ENCODE data around the gene CERS2.
"Not testable (repeated sequence)": the region's sequence is repeated elsewhere in the genome, so short reads cannot be mapped to it uniquely, and the experiment has no call there.

CERS2 gene

DNA sequence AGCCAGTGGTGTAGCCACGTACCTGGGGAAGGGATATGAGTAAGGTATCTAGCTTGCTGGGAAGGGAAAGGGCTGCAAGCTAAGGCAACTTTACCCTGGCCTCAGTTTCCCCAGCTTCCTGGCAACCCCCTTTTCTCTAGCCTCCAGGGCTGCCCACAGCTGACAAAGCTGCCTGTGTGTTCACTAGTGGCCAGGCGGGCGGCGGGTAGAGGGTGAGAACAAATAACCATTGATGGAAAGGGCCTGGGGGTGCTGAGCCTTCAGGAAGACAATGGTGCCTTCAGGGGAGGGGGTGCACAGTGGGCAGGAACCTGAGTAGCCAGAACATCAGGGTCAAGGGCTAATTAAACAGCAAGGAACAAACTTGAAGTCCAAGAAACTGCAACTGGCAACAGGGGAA is 6.1 kb downstream of the CERS2 start:
- no peak for DNase-seq

DNA sequence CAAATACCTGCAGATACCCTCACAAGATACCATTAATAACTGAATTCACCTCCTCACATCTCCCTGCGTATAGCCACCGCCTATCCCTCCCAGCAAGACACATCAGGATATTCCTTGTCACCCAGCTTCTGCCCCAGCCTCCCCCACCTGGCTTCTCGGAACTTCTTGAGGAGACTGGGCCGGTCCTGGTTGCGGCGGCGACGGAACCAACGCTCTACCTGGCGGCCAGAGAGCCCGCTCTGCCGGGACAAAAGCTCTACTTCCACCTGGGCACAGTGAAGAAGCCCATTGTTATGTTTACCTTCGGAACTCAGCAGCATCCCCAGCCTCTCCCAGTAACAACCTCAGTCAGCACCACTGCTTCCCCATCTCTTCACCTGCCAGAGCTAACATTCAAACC is 6.7 kb downstream of the CERS2 start:
- DNase-seq = no peak

DNA sequence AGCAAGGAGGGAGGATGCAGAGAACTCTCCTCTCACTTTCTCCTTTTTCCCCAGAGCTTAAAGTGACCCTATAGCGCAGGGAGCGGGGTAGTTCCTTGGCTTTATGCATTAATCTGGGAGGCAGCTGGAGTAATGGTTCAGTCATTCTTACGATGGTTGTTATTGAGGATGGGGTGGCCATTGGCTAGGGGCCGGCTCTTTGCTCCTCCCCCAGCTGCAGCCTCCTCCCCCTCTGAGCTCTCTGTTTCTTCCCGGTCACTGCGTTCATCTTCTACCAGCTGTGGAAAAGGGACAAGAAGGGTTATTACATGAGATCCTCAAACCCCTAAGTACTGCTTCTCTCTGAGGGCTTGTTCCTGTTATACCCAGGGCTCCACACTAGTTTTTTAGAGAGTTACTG is 8.6 kb downstream of the CERS2 start:
- DNase-seq = no peak

DNA sequence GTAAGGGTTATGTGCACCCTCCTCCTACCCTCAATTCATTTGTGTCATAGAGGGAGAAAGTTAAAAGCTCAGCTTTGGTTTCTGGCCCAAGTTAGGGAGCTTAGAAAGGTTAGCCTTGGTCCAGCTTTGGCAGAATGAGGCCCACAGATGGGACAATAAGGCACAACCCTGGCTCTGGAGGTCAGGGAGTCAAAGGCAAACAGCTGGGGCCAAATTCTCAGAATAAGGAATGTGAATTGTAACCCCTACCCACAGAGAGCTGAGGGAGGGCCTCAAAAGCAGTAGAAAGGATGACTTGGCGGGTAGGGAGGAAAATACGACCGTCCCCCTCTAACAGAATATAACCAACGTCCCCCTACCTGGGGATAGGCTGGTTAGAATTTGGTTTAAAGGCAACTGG is 9.0 kb downstream of the CERS2 start:
- DNase-seq = no peak

DNA sequence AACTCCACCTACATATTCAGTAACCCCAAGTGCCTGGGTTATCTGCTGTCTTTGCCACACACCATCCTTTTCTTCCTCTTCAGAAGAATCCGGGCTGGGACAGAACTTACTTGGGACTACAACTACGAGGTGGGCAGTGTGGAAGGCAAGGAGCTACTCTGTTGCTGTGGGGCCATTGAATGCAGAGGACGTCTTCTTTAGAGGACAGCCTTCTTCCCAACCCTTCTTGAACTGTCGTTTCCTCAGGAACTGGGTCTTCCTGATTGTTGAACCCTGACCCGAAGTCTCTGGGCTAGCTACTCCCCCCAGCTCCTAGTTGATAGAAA is 10.5 kb downstream of the CERS2 start:
- no peak for DNase-seq

DNA sequence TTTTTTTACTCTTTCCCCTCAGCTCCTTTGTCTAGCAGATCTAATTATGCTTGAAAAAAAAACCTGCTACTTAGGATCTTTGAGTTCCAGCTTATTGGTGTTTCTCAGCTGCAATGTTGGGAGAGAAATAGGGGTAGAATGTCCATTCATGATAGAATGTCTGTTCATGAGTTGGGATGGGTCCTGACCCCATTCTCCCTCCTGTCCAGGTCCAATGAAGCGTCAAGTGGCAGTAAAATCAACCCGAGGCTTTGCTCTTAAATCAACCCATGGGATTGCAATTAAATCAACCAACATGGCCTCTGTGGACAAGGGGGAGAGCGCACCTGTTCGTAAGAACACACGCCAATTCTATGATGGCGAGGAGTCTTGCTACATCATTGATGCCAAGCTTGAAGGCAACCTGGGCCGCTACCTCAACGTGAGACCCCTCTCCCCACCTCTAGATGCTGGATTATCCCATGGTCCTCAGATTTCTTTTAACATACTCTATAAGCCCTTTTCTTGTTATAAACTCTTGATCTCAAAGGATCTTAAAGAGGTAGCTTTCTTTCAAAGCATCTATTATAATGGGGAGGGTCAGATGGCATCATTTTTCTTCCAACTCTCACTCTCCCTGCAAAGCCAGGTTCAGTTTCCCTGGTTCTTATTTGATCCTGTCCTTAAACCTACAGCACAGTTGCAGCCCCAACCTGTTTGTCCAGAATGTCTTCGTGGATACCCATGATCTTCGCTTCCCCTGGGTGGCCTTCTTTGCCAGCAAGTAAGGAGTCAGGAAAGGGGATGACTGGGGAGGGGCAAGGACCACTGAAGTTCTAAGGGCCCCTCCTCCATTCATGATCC is 11.1 kb downstream of the CERS2 start:
- DNase-seq = no peak

DNA sequence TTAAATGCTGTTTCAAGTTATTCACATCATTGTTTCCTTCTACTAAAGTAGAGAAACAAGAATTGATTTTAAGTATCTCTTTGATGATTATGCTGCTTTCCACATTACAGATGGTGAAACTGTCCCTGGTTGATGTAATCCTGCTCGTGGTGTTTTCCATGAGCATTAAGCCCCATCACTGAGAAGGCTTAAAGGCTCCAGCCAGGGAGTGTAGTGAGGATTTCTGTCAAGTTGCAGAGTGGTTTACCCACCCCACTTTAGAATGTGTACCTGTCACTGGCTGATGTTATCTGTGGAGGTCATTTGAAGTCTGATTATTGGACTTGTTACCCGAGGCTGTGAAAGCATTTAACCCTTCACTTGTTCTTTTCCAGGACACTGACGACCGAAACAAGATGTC is 12.9 kb downstream of the CERS2 start:
- no peak for DNase-seq

DNA sequence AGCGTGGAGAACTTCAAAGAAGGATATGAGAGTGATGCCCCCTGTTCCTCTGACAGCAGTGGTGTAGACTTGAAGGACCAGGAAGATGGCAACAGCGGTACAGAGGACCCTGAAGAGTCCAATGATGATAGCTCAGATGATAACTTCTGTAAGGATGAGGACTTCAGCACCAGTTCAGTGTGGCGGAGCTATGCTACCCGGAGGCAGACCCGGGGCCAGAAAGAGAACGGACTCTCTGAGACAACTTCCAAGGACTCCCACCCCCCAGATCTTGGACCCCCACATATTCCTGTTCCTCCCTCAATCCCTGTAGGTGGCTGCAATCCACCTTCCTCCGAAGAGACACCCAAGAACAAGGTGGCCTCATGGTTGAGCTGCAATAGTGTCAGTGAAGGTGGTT is 14.0 kb downstream of the CERS2 start:
- no peak for DNase-seq

DNA sequence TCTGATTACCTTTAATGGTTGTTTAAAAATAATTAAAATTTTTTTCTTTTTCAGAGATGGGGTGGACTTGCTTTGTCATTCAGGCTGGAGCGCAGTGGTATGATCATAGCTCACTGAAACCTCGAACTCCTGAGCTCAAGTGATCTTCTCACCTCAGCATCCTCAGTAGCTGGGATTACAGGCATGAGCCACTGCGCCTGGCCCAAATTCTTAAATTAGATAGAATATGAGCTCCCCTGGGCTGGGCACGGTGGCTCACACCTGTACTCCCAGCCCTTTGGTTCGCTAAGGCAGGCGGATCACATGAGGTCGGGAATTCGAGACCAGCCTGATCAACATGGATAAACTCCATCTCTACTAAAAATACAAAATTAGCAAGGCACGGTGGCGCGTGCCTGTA is 17.0 kb downstream of the CERS2 start:
- no peak for DNase-seq

DNA sequence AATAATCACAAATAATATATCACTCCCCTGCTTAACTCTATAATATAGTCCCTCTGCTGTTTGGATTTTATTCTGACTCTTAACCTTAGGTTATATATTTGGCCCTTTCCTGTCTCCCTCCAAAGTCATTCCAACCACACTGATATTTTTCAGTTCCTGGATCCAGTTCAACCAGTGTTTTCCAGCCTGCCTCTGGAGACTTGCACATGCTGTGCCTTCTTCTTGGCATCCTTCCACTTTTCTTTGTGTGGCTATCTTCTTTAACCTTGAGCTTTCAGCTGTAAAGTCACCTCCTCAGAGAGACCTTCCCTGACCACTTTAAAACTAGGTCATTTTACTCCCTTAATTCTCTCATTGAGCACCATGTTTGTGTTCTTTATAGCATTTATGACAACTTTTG is 19.4 kb downstream of the CERS2 start:
- DNase-seq = no peak

DNA sequence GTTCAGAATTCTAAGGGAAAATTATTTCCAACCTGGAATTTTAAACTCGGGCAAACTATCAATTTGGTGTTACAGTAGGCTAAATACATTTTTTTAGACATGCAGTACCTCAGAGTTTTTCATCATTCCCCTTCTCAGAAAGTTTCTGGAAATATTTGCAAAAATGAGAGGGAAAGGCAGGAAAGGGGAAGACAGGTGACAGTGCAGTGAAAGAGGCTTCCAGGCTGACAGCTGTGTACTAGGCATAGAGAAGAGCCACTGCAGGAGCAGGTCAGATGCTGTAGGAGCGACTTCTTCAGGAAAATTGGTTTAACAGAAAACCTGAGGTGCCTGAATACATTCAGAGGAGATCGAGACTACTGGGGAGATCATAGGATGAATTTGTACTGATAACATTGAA is 19.9 kb downstream of the CERS2 start:
- DNase-seq = no peak

DNA sequence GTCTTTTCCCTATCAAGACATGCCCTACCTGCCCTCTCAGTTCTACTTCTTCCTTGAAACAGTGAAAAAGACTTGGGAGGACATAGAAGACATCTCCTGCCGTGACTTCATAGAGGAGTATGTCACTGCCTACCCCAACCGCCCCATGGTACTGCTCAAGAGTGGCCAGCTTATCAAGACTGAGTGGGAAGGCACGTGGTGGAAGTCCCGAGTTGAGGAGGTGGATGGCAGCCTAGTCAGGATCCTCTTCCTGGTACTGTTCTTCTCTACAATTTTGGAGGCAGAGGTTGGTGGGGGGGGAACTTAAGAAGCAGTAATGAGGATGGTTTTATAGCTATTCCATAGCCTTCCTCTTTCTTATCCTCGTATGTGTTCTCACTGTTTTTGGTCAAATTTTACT is 29.8 kb downstream of the CERS2 start:
- DNase-seq = no peak

DNA sequence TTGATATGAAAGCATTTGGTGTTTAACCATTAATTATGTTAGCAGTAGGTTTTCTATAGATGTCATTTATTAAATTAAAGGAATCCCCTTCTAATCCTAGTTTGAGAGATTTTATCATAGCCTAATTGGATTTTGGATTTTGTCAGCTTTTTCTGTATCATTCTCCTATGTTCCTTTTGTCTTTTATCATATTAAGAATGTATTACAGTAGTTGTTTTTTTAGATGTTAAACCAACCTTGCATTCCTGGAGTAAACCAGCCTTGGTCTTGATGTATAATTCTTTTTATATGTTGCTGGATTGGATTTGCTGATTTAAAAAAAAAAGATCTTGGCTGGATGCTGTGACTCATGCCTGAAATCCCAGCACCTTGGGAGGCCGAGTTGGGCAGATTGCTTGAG is 42.9 kb downstream of the CERS2 start:
- no peak for DNase-seq

DNA sequence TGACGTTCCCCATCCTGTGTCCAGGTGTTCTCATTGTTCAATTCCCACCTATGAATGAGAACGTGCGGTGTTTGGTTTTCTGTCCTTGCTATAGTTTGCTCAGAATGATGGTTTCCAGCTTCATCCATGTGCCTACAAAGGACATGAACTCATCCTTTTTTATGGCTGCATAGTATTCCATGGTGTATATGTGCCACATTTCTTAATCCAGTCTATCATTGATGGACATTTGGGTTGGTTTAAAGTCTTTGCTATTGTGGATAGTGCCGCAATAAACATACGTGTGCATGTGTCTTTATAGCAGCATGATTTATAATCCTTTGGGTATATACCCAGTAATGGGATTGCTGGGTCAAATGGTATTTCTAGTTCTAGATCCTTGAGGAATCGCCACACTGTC is 45.9 kb downstream of the CERS2 start:
- not testable (repeated sequence) for DNase-seq

DNA sequence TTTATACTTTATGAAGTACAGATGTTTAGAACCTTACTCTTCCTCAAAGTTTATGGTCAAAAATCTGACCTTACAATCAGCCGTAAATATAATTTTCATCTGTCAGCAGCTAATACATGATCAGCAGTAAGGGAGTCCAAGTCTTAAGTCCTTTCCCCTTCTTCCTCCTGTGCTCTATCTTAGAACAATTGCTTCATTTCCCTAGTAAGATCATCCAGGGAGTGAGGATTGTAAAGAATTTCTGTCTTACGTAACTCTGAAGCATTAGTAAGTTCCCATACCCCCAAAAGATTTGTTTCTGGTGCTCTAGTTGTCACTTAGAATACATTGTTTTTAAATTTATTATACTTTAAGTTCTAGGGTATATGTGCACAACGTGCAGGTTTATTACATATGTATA is 46.3 kb downstream of the CERS2 start:
- DNase-seq = no peak

DNA sequence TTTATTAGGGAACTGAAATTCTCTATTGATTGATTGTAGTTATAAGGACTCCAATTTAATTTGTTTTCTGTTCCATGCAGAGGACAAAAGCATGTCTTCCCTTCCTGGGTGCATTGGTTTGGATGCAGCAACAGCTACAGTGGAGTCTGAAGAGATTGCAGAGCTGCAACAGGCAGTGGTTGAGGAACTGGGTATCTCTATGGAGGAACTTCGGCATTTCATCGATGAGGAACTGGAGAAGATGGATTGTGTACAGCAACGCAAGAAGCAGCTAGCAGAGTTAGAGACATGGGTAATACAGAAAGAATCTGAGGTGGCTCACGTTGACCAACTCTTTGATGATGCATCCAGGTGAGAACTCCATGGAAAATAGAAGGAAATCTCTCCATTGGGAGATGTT is 47.0 kb downstream of the CERS2 start:
- DNase-seq = no peak

DNA sequence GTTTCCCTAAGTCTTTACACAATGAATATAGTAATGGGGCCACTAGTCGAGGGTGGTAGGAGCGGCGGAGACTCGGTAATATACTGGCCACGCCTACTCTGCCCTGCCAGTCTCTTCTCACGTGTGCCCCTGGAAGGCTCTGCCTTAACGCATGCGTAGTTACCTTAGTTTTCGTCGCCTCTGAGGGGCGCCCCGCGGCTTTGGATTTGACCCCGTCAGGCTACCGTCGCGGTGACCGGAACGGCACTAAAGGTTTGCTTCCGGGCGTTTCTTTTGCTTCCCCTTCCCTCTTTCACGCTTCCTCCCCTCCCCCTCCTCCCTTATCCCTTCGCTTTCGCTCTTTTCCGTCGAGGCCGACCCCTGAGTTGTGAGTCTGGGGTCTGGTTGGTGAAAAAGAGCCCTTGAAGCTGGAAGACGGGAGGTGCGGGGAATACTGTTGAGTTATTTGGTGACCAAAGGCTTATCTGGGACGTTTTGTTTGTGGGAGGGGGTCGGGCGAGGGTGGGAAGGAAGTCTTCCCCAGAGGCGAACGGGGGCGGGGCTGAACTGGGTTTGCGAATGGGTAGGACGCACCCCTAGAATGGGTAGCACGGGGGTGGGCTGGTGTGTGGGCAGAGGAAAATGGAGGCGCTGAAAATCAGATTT is 48.4 kb downstream of the CERS2 start, which contains the start of gene SETDB1:
Gene SETDB1, plus strand, starts transcription at position 267 of the 645 bp plus-strand sequence. CDS start 1,352 bp downstream, outside the sequence.
- DNase-seq = peak; percentile 92

DNA sequence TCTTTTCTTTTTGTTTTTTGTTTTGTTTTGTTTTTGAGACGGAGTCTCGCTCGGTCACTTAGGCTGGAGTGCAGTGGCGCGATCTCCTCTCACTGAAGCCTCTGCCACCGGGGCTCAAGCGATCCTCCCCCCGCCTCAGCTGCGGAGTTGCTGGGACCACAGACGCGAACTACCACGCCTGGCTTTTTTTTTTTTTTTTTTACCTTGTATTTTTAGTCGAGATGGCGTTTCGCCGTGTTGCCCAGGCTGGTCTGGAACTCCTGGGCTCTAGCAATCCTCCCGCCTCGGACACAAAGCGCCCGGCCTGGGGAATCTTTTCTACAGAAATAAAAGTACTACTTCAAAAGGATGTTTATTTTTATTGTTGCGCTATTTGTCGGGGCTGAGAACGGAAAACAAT is 49.6 kb downstream of the CERS2 start:
- DNase-seq = no peak

DNA sequence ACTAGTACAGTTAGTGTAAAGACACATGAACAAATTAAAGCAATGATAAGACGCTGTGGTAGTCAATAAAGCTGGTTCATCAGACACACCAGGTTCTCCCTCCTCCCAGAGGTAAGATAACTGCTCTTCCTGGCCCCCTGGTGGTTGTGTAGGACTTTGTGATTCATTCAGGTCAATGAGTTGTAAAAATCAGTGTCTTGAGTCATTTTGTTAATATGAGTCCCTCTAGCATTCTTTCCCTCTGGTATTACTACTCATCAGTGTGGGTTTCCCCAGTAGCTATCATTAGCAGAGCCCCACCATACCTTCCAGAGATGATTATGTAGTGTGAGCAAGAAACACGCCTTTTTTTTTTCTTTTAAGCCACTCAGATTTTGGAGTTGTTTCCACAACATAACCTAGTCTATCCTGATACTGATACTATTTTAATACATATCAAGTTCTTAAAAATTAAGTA is 52.1 kb downstream of the CERS2 start:
- peak; percentile 85 for DNase-seq

DNA sequence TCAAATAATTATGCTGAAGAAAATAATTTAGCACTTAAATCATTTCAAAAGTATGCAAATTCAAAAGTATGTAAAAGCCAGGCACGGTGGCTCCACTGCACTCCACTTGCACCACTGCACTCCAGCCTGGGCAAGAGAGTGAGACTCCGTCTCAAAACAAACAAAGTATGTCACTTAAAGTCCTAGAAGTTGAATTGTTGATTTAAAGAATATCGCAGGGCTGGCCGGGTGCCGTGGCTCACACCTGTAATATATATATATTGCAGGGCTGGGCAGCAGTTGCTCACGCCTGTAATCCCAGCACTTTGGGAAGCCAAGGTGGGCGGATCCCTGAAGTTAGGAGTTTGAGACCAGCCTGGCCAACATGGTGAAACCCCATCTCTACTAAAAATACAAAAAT is 57.2 kb downstream of the CERS2 start:
- DNase-seq = no peak
